GM21423 (cell line): Measurements from ENCODE around the gene TRAPPC2L.

Experiments
- ATAC-seq: cut with Tn5 transposase; IDR thresholded peaks from one replicate; pipeline ENCODE4 v1.9.1; 2021; ENCODE audit warnings: mild to moderate bottlenecking, moderate library complexity; ENCODE audit not compliant: unreplicated experiment

Gene TRAPPC2L, protein sequence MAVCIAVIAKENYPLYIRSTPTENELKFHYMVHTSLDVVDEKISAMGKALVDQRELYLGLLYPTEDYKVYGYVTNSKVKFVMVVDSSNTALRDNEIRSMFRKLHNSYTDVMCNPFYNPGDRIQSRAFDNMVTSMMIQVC

DNA sequence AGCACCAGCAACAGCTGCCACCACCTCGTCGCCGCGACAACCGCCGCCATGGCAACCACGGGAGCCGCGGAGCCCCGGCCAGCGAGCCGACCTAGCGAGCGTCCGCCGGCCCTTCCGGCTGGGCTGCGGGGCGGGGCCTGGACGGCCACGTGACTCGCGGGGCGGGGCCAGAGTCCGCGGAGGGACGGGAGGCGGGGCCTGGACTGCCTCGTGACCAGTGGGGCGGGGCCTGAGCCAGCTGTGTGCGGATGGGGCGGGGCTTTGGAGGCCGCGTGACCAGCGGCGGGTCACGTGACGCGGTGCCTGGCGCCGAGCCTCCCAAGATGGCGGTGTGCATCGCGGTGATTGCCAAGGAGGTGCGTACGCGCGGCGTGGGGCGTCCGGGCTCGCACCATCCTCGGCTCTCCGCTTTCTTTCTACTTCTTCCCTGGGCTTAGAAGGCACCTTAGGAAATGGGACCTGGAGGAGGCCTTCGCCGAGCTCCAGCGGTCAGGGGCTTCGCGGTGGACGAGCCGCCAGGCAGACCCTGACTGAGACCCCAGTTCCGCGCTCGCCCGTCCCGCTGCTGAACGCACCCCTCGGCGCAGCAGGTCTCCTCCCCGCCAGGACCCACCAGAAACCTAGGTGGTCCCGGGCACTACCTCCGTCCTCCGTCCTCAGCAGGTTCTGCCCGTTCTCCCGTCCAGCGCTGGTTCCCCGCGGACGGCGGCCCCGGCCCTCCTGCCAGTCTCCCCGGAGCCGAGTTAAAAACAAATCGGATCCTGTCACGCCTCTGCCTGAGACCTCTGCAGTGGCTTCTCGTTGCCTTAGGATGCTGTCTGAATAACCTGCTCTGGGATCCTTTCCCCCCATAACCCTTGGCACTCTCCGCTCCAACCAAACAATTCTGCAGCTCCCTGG is at the start of gene TRAPPC2L, which contains the start of gene GALNS:
TRAPPC2L (plus strand) TSS at position 300 of the 900 bp plus-strand sequence; CDS start at position 324, 24 bp downstream.
GALNS (minus strand) TSS at position 120 of the 900 bp plus-strand sequence; CDS start at position 50, 70 bp downstream.
- ATAC-seq: peak; percentile 71

DNA sequence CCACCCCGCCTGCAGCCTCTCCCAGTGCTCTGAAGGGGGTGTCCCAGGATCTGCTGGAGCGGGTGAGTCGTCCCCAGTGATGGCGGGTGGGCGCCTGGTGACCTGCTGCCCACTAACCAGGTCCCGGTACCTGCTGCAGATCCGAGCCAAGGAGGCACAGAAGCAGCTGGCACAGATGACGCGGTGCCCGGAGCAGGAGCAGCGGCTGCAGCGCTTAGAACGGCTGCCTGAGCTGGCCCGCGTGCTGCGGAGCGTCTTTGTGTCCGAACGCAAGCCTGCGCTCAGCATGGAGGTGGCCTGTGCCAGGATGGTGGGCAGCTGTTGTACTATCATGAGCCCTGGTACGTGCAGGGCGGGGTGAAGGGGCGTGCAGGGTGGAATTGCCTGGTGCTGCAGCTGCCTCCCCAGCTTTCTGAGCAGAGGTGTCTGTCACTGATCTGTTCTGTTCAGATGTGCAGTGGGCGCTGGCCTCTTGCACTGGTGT is 49.7 kb upstream of the TRAPPC2L start:
- ATAC-seq: no peak

DNA sequence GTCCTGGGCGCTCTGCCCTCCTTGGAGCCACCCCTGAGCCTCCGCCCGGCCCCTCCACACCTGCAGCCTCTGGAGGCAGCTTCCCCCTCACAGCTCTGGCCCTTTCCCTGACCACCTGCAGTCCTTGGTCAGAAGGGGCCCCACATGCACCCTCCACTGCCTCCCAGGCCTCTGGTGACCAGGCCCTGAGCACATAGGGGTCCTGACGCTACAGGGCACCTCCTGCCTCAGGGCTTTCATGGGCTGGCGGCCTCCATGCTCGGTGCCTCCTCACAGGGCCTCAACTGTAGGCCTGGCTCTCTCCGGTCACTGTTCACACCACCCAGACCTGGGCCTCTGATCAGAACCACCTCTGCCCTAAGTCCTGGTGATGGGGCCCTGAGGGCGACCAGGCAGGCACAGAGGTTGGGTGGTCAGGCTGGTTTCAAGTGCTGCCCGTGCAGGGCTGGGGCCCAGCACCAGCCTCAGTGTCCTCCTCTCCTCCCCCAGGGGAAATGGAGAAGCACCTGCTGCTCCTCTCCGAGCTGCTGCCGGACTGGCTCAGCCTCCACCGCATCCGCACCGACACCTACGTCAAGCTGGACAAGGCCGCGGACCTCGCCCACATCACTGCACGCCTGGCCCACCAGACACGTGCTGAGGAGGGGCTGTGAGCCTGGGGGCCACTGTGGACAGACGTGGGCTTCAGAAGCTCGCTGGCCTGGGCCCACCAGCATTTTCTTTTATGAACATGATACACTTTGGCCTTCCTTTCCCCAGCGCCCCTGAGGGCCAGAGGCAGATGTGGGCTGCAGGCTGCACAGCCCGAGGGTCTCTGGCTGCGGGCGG is 49.1 kb upstream of the TRAPPC2L start:
- no peak for ATAC-seq

DNA sequence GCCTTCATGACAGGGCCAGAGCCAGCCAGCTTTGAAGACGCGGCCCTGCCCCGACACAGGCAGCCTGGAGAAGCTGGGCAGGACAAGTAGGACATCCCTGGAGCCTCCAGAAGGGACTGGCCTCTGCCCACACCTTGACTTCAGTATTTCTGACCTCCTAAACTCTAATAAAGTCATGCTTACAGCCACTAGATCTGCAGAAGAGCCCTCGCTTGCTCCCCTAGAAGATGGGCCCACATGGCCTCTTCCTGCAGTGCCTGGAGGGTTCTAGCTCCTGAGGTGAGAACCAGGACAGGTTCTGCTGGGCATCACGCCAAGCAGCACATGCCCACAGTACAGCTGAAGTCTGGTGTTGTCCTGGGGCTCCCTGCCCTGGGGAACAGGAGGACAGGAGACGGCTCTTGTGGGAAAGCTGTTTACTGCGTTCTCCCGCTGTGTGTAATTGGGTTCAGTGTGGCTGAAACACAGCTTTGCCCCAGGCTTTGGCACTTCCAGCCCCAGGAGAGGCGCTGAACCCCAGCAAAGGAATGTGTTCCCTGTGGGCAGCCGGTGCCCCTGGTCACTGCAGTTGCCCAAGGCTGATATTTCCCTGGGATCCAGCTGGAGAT is 47.8 kb upstream of the TRAPPC2L start:
- ATAC-seq: no peak

DNA sequence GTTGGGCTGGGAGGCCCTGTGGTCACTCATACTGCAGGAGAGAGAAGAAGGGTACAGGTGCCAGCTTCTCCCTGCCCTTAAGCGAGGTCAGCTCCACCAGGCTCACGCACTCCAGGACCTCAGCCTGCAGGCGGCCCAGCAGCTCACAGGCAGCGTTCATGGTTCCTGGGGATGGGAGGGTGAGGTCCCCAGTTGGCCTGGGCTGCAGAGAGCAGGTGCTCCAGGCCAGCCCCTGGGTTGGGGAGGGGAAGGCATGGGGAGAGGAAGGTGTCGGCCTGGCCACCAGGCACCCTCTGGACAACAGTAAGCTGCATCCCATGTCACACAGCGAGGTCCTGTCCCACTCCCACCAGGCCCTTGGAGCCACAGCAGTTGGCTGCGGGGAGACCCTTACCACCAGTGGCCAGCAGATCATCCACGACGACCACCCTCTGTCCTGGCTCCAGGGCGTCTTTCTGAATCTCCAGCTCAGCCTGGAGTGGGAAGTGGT is 47.2 kb upstream of the TRAPPC2L start:
- no peak for ATAC-seq

DNA sequence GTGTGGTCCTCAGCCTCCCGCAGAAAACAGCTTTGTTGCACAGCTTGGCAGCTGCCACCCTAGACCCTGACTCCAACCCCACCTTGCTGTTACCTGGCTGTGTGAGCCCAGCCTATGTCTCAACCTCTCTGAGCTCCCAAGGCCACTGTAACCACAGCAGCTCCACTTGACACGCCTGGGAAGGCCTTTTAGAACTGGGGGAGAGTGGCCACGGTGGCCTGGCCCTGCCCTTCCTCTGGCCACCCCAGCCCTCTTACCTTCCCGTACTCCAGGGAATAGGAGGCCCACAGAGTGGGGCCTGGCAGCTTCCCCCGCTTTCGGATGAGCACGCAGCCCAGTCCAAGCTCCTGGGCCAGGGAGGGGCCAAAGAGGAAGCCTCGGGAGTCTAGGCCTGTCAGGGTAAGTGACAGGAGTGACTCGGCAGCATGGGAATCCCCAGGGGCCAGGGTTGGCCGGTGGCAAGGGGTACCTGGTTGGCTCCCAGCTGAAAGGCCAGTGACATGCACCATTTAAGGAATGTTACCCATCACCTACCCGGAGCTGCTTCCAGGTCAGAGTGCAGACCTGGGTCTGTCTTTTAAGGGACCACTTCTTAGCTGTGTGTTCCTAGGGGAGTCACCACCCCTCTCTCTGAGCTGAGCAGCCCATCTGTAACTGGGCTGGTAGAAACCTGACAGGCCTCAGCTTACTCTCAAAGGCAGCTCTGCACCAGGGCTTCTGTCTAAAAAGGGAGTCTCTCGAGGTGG is 46.6 kb upstream of the TRAPPC2L start:
- no peak for ATAC-seq

DNA sequence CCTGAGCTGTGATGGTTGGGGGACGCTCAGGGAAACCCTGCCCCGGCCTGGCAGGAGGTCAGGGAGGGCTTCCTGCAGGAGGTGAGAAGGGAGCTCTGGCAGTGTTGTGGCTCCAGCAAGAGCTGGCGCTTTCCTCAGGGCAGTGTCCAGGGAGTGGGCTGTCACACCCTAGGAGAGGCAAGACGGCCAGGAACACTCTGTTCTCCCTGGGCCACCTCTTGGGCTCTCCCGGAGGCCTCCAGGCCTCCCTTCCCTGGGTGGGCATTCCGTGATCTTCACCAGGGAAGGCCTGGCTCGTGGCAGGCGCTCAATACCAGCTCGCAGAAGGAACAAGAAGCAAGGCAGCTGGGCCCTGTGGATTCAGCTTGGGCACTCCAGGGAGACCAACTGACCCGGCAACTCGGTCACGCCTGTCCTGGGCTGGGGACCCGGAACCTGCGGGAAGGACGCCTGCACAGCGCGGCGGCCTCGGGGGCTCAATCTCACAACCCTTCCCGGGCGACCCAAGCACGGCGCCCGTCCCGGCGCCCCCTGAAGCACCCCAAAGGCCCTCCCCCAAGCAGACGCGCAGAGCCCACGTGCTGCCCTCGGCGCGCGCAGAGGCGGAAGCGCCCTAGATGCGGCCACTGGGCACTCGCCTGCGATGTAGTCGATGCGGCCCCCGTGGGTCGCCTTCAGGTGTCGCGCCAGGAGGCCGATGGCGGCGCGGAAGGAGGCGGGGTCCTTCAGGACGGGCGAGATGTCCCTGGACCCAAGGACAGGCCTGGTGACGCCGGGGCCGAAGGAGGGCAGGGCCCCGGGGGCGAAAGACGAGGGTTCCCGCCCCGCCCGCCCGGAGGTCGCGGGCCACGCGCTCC is 45.8 kb upstream of the TRAPPC2L start:
- peak; percentile 56 for ATAC-seq

DNA sequence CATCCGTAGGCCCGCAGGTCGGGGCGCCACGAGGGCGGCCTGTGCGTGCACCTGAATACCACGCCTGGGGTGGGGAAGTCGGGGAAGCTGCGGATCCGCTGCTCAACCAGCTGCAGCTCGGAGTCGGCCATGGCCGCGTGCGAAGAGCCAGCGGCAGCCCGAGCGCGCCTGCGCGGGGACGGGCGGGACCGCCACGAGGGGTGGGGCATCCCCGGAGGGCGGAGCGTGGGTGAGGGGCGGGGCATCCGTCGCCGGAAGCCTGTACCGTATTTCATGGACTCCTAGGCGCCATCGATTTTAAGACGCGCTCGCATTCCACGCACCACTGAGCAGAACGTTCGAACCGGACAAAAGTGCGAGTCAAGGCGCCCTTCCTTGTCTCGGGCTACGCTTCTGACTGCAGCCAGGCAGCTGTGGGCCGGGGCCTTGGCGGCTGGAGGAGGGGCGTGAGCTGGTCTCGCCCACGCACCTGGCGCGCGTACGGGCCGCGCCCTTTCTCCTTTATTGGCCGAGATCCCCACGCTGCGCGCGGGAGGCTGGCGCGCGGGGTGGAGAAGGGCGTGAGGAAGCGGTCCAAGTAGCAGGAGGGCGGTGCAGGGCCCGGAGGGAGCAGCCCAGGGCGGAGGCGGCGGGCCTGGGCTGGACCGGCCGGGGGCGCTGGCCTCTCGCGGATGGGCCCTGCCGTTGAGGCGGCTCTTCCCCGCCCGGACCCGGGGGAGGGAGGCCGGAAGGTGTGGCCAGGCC is 45.0 kb upstream of the TRAPPC2L start, which contains the start of gene APRT:
APRT (minus strand) TSS at position 160 of the 744 bp plus-strand sequence; CDS start at position 131, 29 bp downstream.
- peak; percentile 66 for ATAC-seq

DNA sequence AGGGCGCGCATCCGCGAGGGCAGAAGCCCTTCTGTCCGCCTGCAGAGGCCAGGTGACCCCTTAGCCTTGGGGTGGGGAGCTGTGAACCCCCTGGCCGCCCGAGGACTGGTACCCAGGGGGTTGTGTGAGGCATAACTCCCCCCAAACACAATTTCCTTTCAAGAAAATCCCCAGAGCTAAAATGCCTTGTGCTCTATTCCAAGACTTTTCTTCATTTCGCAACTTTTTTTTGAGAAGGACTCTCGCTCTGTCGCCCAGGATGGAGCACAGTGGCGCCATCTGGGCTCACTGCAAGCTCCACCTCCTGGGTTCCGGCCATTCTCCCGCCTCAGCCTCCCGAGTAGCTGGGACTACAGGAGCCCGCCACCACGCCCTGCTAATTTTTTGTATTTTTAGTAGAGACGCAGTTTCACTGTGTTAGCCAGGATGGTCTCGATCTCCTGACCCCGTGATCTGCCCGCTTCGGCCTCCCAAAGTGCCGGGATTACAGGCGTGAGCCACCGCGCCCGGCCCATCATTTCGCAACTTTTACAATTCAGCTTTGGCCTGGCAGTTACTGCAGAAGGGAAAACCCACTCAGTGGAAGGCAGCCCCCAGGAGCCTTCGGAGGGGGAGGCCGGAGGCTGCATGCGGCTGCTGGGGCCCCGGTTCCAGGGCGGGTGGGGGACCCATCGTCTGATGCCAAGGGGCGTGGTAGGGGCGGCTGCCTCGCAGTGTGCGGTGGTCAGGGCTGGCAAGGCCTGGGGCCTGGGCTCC is 44.2 kb upstream of the TRAPPC2L start:
- no peak for ATAC-seq

DNA sequence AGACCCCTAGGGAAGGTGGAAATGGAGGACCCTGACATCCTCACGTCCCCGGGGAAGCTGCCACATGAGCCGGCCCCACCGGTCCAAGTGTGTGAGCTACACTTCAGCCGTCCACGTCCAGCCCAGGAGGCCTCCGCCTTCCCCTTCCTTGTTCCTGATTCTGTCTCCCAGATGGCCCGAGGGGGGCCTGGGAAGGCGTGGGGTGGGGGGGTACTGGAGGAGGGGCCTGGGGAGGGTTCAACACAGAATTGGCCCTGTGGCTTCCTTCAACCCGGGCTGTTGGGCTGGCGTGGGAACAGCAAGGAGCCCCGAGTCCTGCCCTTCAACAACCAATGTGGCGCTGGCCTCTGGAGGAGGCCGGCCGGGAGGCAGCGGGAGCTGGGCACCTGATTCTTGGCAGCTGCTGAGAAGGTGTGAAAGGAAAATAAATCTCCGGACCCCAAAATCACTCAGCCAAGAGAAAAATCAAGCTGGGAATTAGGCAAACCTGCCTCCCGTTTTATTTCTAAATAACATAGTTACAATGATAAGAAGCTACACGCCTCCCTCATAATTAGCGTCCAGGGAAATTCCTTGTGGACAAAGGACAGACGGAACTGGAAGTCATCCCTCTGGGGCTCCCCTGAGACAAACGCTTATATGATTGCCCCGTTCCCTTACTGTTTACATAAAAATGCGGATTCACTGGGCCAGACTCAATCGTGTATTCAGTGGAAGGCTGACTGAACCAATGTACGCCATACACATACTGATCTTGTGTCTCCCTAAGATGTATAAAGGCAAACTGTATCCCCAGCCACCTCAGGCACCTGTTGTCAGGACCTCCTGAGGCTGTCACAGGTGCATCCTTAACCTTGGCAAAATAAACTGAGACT is 43.4 kb upstream of the TRAPPC2L start:
- ATAC-seq: no peak

DNA sequence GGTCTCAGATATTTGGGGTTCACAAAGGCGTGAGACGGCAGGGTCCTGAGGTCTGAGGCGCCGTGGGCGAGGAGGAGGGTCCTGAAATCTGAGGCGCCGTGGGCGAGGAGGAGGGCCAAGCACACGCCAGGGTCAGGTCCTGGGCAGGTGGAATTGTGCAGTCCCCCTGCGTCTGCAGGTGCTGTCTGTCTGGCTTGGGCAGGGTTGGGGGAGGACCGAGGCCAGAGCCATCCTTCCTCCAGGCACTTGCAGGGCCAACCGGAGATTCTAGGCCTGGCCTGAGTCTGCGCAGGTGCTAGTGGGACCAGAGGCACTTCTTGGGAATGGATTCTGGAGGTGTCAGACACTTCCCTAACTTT is 42.8 kb upstream of the TRAPPC2L start:
- no peak for ATAC-seq

DNA sequence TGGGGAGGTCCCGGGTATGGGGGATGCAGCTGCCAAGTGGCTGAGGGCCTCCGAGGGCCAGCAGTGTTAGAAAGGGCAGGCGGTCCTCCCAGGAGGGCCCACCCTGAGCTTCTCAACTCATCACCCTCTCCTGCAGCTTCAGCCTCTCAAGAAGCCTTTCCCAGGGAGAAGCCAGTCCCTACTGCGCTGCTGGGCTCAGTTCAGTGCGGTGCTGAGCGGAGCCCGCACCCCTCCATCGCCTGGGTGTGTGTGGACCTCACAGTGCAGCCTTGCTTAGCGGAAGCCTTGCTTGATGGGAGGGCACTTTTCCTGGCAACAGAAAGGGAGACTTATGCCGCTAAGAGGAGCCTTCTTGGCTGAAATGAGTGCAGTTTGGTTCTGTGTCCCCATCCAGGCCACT is 41.7 kb upstream of the TRAPPC2L start:
- ATAC-seq: no peak

DNA sequence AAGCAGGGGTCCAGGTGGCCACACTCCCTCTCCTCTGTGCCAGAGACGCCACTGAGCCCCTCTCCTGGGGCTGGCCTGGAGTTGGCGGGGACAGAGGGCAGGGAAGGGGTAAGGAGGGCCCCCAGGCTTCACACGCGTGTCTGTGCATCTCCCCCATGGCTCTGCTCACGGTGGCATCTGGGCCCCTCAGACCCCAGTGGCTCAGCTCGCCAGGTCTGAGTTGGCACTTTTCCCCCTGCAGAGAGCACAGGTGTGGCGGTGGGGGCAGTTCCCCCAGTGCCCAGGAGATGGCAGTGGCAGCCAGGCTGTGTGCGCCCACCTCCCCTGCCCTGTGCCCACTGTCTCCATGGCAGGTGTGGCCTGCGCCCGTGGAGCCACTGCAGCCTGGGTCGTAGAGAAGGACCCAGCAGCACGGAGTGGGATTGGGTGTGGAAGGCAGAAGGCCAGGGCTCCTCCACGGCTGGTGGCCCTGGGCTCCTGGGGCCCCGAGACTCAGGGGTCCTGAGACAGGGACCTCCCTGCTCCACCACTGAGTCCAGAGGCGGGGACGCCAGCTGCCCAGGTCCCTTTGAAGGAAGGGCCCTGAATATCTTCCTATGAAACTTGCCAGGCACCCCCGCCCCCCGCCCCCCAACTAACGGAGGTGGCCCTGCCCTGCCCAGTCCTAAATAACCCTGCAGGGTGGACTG is 40.9 kb upstream of the TRAPPC2L start:
- ATAC-seq: no peak

DNA sequence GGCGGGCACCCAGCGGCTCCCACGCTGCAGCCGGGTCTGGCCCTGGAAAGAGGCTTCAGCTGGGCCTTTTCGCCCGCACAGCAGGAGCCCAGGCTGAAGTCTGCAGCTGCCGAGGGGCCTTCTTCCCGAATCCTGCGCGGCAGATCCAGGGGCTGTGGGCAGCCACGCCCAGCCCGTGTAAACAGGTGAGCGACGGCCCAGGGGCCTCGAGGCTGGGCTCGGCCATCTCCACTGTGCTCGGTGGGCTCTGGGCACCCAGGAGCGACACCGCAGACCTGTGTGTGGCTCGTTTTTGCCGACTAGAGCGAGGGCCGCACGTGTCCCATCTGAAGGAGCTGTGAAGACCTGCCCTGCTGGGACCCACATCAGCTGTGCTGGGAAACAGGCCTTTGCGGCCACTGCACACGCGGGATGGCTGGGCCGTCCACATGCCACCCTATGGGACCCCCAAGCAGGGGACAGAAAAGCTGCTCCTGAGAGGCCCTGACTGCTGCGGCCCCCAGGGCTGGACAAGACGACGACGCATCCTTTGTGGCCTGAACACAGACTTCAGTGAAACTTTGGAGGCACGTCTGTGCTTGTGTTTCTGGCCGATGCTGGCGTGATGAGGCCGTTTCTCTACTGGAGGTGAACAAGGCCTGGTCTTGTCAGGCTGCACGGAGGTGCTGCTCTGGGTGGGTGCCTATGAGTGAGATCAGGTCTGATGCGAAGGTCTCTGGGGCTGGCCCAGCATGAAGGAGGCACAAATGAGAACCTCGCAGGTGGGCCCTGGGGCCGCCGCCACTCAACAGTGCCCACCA is 40.0 kb upstream of the TRAPPC2L start:
- ATAC-seq: no peak
